K562 (cell line): Measurements from ENCODE around the gene MCM7. TPM values are rescaled to one million over a fixed set of nuclear protein-coding genes. Genes with fewer than 3 reads are reported as not detected.

Experiments
- ARID4B ChIP-seq: sonication (generic); formaldehyde crosslinking; IDR thresholded peaks from 2 replicates; pipeline ENCODE4 v1.8.0; 2022; ENCODE audit warnings: mild to moderate bottlenecking, missing genetic modification reagents
- CBX1 ChIP-seq: sonication (generic); IDR thresholded peaks from 2 replicates; pipeline ENCODE4 v1.6.1; 2016; ENCODE audit warnings: antibody characterized with exemption, low read depth, mild to moderate bottlenecking
- ETS2 ChIP-seq: IDR thresholded peaks from 2 replicates; pipeline ENCODE4 v1.6.1; 2016; ENCODE audit warnings: borderline replicate concordance, missing genetic modification characterization, mild to moderate bottlenecking, moderate library complexity, missing compliant biosample characterization; ENCODE audit not compliant: poor library complexity, severe bottlenecking
- GATA2 ChIP-seq: sonication (generic); formaldehyde crosslinking; IDR thresholded peaks from 2 replicates; pipeline ENCODE4 v1.4.0; 2020; ENCODE audit warnings: mild to moderate bottlenecking, missing genetic modification reagents
- HNRNPK ChIP-seq: fragments of 200-400 bp; formaldehyde crosslinking; IDR thresholded peaks from one replicate; pipeline ENCODE4 v1.6.1; 2018; ENCODE audit warnings: mild to moderate bottlenecking, low read depth, low read length; ENCODE audit not compliant: poor library complexity, severe bottlenecking
- NCOA6 ChIP-seq: fragments of 450-650 bp; IDR thresholded peaks from 2 replicates; pipeline ENCODE4 v1.6.1; 2017; ENCODE audit warnings: mild to moderate bottlenecking
- NFATC3 ChIP-seq: fragments of 450-650 bp; IDR thresholded peaks from 2 replicates; pipeline ENCODE4 v1.6.1; 2017; ENCODE audit warnings: mild to moderate bottlenecking
- NFE2L1 ChIP-seq: fragments of 450-650 bp; IDR thresholded peaks from 2 replicates; pipeline ENCODE4 v1.6.1; 2016; ENCODE audit warnings: missing genetic modification characterization, low read depth, mild to moderate bottlenecking, missing compliant biosample characterization, moderate library complexity, borderline replicate concordance
- PRPF4 ChIP-seq: fragments of 200-400 bp; formaldehyde crosslinking; IDR thresholded peaks from one replicate; pipeline ENCODE4 v1.6.1; 2017; ENCODE audit warnings: low read length, low read depth, mild to moderate bottlenecking; ENCODE audit not compliant: insufficient read depth, poor library complexity, severe bottlenecking
- RBM15 ChIP-seq: fragments of 200-400 bp; formaldehyde crosslinking; IDR thresholded peaks from 2 replicates; pipeline ENCODE4 v1.6.1; 2018; ENCODE audit warnings: mild to moderate bottlenecking, low read length, moderate library complexity; ENCODE audit not compliant: insufficient read depth
- SIN3A ChIP-seq, 2 experiments: fragments of 150-350 bp in 1 of 2; IDR thresholded peaks; 2 replicates each; pipeline ENCODE4 v1.6.1; 2011 to 2016; ENCODE audit warnings: borderline replicate concordance in 2 of 2, low read depth in 2 of 2, low read length in 2 of 2, mild to moderate bottlenecking in 2 of 2, moderate library complexity in 2 of 2; ENCODE audit not compliant: control insufficient read depth in 1 of 2
- SP2 ChIP-seq: IDR thresholded peaks from 2 replicates; pipeline ENCODE4 v1.6.1; 2011; ENCODE audit warnings: mild to moderate bottlenecking, low read depth, low read length, moderate library complexity; ENCODE audit not compliant: poor library complexity, severe bottlenecking; ENCODE audit errors: extremely low read depth
- ZC3H8 ChIP-seq: fragments of 450-650 bp; IDR thresholded peaks from 2 replicates; pipeline ENCODE4 v1.6.1; 2017
- ZNF609 ChIP-seq: sonication (generic); formaldehyde crosslinking; IDR thresholded peaks from 2 replicates; pipeline ENCODE4 v1.8.1; 2023; ENCODE audit warnings: missing genetic modification reagents, mild to moderate bottlenecking, borderline replicate concordance
- polyA plus RNA-seq, 8 experiments: library from polyadenylated mRNA; depleted of rRNA in 4 of 8; stranded (reverse) in 5 of 8; unstranded in 3 of 8; fragments of >200 nt; fragmentation: Nextera tagmentation in 2 of 8; fragmentation: Illumina TruSeq in 1 of 8; extraction: Ambion mirVana in 2 of 8; extraction: Trizol in 1 of 8; gene quantifications; 2 replicates each; pipeline versions ENCODE4 v1.2.1 to v1.2.3, GENCODE V29; 2011 to 2014; ENCODE audit warnings: inconsistent platforms in 1 of 8, missing spikeins in 1 of 8
- total RNA-seq, 7 experiments: library from RNA; depleted of rRNA in 6 of 7; stranded (reverse); fragments of >200 nt in 6 of 7; fragmentation: Illumina TruSeq in 2 of 7; extraction: Trizol in 2 of 7; gene quantifications; 2 replicates each; pipeline versions ENCODE4 v1.2.1 to v1.2.3, GENCODE V29; 2011 to 2021; ENCODE audit warnings: low replicate concordance in 1 of 7
- TF ChIP-seq, protein P1 (sequence below): fragments of 450-650 bp; formaldehyde crosslinking; IDR thresholded peaks from 2 replicates; pipeline ENCODE4 v1.4.0; 2020; ENCODE audit warnings: mild to moderate bottlenecking, moderate library complexity

MCM7 gene
- total and polyA plus RNA-seq, 9 of the 15 experiments (the other 6 are each of a cell fraction or from before 2014, with no cell fraction given) = 329 to 856 (median 437) TPM

- TF ChIP-seq NFE2L1 (tag) = no peak
- TF ChIP-seq NCOA6 = no peak
- TF ChIP-seq HNRNPK = no peak
- no peak for TF ChIP-seq ZNF609
- no peak for TF ChIP-seq ETS2 (tag)
- TF ChIP-seq, protein P1, sequence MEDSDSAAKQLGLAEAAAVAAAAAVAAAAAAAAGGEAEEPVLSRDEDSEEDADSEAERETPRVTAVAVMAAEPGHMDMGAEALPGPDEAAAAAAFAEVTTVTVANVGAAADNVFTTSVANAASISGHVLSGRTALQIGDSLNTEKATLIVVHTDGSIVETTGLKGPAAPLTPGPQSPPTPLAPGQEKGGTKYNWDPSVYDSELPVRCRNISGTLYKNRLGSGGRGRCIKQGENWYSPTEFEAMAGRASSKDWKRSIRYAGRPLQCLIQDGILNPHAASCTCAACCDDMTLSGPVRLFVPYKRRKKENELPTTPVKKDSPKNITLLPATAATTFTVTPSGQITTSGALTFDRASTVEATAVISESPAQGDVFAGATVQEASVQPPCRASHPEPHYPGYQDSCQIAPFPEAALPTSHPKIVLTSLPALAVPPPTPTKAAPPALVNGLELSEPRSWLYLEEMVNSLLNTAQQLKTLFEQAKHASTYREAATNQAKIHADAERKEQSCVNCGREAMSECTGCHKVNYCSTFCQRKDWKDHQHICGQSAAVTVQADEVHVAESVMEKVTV = no peak
- no peak for TF ChIP-seq GATA2
- peak; percentile 83 for TF ChIP-seq SP2
- no peak for TF ChIP-seq ZC3H8
- TF ChIP-seq SIN3A (IDR thresholded peaks at IDR 0.05; ENCODE audit: borderline replicate concordance in 2 of 2, control insufficient read depth in 1 of 2, low read depth in 2 of 2, low read length in 2 of 2) = peak; percentile 95 to 99
- TF ChIP-seq CBX1 = peak; percentile 69; the same call in 1 of the 2 replicates
- TF ChIP-seq ARID4B (CRISPR knock-in tag) = peak; percentile 83
- TF ChIP-seq NFATC3 = no peak
- no peak for TF ChIP-seq RBM15
- no peak for TF ChIP-seq PRPF4
Observed at GRCh38 chr7:100049441-100050291, 51.5 kb downstream of the MCM7 start, which contains the start of gene ZSCAN21 (continued).
